IMR-90 (cell line): ENCODE measurements around the gene ALKBH3. TPM values are rescaled to one million over a fixed set of nuclear protein-coding genes. Genes with fewer than 3 reads are reported as not detected.

Source experiments
- ATAC-seq: fragments of 200-7000 bp; cut with Tn5 transposase; 2 replicates; pipeline ENCODE4 v1.9.1; 2020; ENCODE audit warnings: low read depth, mild to moderate bottlenecking, moderate library complexity
- BruUV-seq: library from RNA; stranded (reverse); fragments of 400-500 nt; replicated peaks from 2 replicates; lab custom pipeline; 2021; lab: Mats Ljungman, UMichigan
- CTCF ChIA-PET: fragments of 300-600 bp; formaldehyde crosslinking; extraction: SDS; loops from one replicate; lab custom pipeline; 2021; ENCODE audit warnings: antibody characterized with exemption; lab: Yijun Ruan, JAX
- POLR2A ChIA-PET: fragments of 300-600 bp; sonication (Branson Sonifier 250); formaldehyde crosslinking; loops from one replicate; lab custom pipeline; 2022; ENCODE audit warnings: antibody characterized with exemption; ENCODE audit not compliant: unreplicated experiment; lab: Charles Lee
- DNase-seq: peaks from one replicate; pipeline ENCODE4 v3.0.0; 2013
- H2AFZ ChIP-seq: replicated peaks from 2 replicates; pipeline ENCODE3; 2013; ENCODE audit warnings: low read length, mild to moderate bottlenecking; ENCODE audit not compliant: poor library complexity
- H2AK5ac ChIP-seq: 2 replicates; pipeline ENCODE4 v1.6.1; 2013; ENCODE audit warnings: low read depth, low read length, inconsistent platforms
- H2AK9ac ChIP-seq: replicated peaks from 2 replicates; pipeline ENCODE3; 2013; ENCODE audit warnings: mild to moderate bottlenecking, low read depth, low read length, moderate library complexity; ENCODE audit not compliant: poor library complexity
- H2BK120ac ChIP-seq: 2 replicates; pipeline ENCODE4 v1.6.1; 2013; ENCODE audit warnings: low read depth, low read length, inconsistent platforms
- H2BK15ac ChIP-seq: 3 replicates; pipeline ENCODE4 v1.6.1; 2013; ENCODE audit warnings: low read depth, low read length, inconsistent platforms
- H2BK20ac ChIP-seq: 2 replicates; pipeline ENCODE4 v1.6.1; 2013; ENCODE audit warnings: low read depth, mild to moderate bottlenecking, inconsistent platforms, low read length, moderate library complexity
- H2BK5ac ChIP-seq: 2 replicates; pipeline ENCODE4 v1.6.1; 2013; ENCODE audit warnings: mild to moderate bottlenecking, low read depth, low read length, inconsistent platforms; ENCODE audit not compliant: poor library complexity, severe bottlenecking
- H3K14ac ChIP-seq: replicated peaks from 2 replicates; pipeline ENCODE4 v1.6.1; 2013; ENCODE audit warnings: low read depth, low read length, inconsistent platforms
- H3K18ac ChIP-seq: 2 replicates; pipeline ENCODE4 v1.6.1; 2013; ENCODE audit warnings: low read depth, low read length, control low read depth
- H3K23ac ChIP-seq: 2 replicates; pipeline ENCODE4 v1.6.1; 2013; ENCODE audit warnings: low read depth, low read length, inconsistent platforms
- H3K27ac ChIP-seq: 2 replicates; pipeline ENCODE4 v1.5.1; 2013; ENCODE audit warnings: mild to moderate bottlenecking, control low read depth, low read length; ENCODE audit not compliant: insufficient read depth
- H3K27me3 ChIP-seq: 2 replicates; pipeline ENCODE4 v1.6.1; 2013; ENCODE audit warnings: low read length; ENCODE audit not compliant: control insufficient read depth, insufficient read depth
- H3K36me3 ChIP-seq: 2 replicates; pipeline ENCODE4 v1.6.1; 2013; ENCODE audit warnings: low read length, mixed read lengths; ENCODE audit not compliant: control insufficient read depth, insufficient read depth
- H3K4ac ChIP-seq: 2 replicates; pipeline ENCODE4 v1.6.1; 2013; ENCODE audit warnings: low read depth, low read length, inconsistent platforms
- H3K4me1 ChIP-seq: 2 replicates; pipeline ENCODE4 v1.6.1; 2013; ENCODE audit warnings: low read length, mixed read lengths; ENCODE audit not compliant: control insufficient read depth, insufficient read depth
- H3K4me2 ChIP-seq: 2 replicates; pipeline ENCODE4 v1.6.1; 2013; ENCODE audit warnings: low read depth, mild to moderate bottlenecking, control low read depth, low read length, moderate library complexity
- H3K4me3 ChIP-seq: 2 replicates; pipeline ENCODE4 v1.5.1; 2013; ENCODE audit warnings: low read depth, mild to moderate bottlenecking, control low read depth, low read length, moderate library complexity; ENCODE audit not compliant: insufficient read depth
- H3K56ac ChIP-seq: 2 replicates; pipeline ENCODE4 v1.6.1; 2013; ENCODE audit warnings: low read length, inconsistent platforms; ENCODE audit not compliant: insufficient read depth; ENCODE audit errors: extremely low read depth
- H3K79me1 ChIP-seq, 2 experiments: 2 replicates each; pipeline ENCODE4 v1.6.1; 2013; ENCODE audit warnings: low read length in 2 of 2, inconsistent platforms in 1 of 2, low read depth in 1 of 2
- H3K9ac ChIP-seq: 2 replicates; pipeline ENCODE4 v1.6.1; 2013; ENCODE audit warnings: low read depth, low read length, control low read depth
- H3K9me1 ChIP-seq: 2 replicates; pipeline ENCODE4 v1.6.1; 2013; ENCODE audit warnings: low read length, inconsistent platforms; ENCODE audit not compliant: insufficient read depth
- H3K9me3 ChIP-seq: 2 replicates; pipeline ENCODE4 v1.6.1; 2013; ENCODE audit warnings: low read length; ENCODE audit not compliant: control insufficient read depth, insufficient read depth
- H4K20me1 ChIP-seq: 2 replicates; pipeline ENCODE4 v1.6.1; 2013; ENCODE audit warnings: low read length, inconsistent platforms; ENCODE audit not compliant: insufficient read depth
- H4K5ac ChIP-seq: 2 replicates; pipeline ENCODE4 v1.6.1; 2013; ENCODE audit warnings: mild to moderate bottlenecking, low read depth, low read length, control low read depth
- H4K8ac ChIP-seq, 2 experiments: 2 replicates each; pipeline ENCODE4 v1.6.1; 2013; ENCODE audit warnings: low read depth in 2 of 2, low read length in 2 of 2, control low read depth in 1 of 2, inconsistent platforms in 1 of 2
- H4K91ac ChIP-seq: 2 replicates; pipeline ENCODE4 v1.6.1; 2013; ENCODE audit warnings: low read depth, low read length, inconsistent platforms; ENCODE audit not compliant: insufficient read depth
- BHLHE40 ChIP-seq: fragments of 150-350 bp; IDR thresholded peaks from 2 replicates; pipeline ENCODE4 v1.6.1; 2016; ENCODE audit warnings: mild to moderate bottlenecking, low read depth, low read length
- CEBPB ChIP-seq: IDR thresholded peaks from 2 replicates; pipeline ENCODE4 v1.6.1; 2012; ENCODE audit warnings: low read depth, low read length, improper control_type of control experiment
- FOS ChIP-seq: fragments of 150-350 bp; IDR thresholded peaks from 2 replicates; pipeline ENCODE4 v1.6.1; 2016; ENCODE audit warnings: low read depth, low read length
- NFE2L2 ChIP-seq: fragments of 150-350 bp; IDR thresholded peaks from 2 replicates; pipeline ENCODE4 v1.6.1; 2016; ENCODE audit warnings: low read depth, mild to moderate bottlenecking, low read length
- RFX5 ChIP-seq: IDR thresholded peaks from 2 replicates; pipeline ENCODE4 v1.8.0; 2012; ENCODE audit warnings: low read depth, mild to moderate bottlenecking, low read length, moderate library complexity
- WGBS, 2 experiments: methylation state at CpG; one replicate each; pipeline versions ENCODE4 v1.1.5 to v1.1.7; 2013; ENCODE audit warnings: missing lambda C conversion rate in 2 of 2; ENCODE audit not compliant: insufficient read length in 1 of 2; ENCODE audit errors: extremely low coverage in 2 of 2; 5-methylcytosine and 5-hydroxymethylcytosine counted together
- dilution Hi-C: fragments of 300-500 bp; cut with HindIII; formaldehyde crosslinking; loops from one replicate; pipeline ENCODE4 v1.14.3; 2018; ENCODE audit warnings: low sequenced_read_pairs; ENCODE audit not compliant: unreplicated experiment
- in situ Hi-C: fragments of 300-500 bp; cut with MboI; formaldehyde crosslinking; loops from 3 replicates; pipeline ENCODE4 v1.14.3; 2019; ENCODE audit warnings: low sequenced_read_pairs, inconsistent platforms, mixed read lengths
- intact Hi-C: fragments of 100-400 bp; cut with micrococcal nuclease; formaldehyde crosslinking; loops from 2 replicates; pipeline ENCODE4 v1.10.0; 2022
- polyA plus RNA-seq, 3 experiments: library from polyadenylated mRNA; depleted of rRNA; stranded (reverse); fragments of >200 nt; gene quantifications; 2 replicates each; pipeline ENCODE4 v1.2.3, GENCODE V29; 2012; ENCODE audit warnings: low replicate concordance in 1 of 3
- total RNA-seq: library from RNA; depleted of rRNA; stranded (reverse); fragments of >200 nt; gene quantifications from 2 replicates; pipeline ENCODE4 v1.2.3, GENCODE V29; 2012

Gene ALKBH3
- total and polyA plus RNA-seq, 2 of the 4 experiments (the other 2 are of a cell fraction): 27.7 to 62.9 TPM

- no peak overlapping the region for H2BK5ac ChIP-seq
- no peak overlapping the region for H2AK5ac ChIP-seq
- no peak overlapping the region for H2AK9ac ChIP-seq
- WGBS, 2 experiments: no CpG with 5 or more reads among the region's 5 CpGs
- H4K5ac ChIP-seq: no peak overlapping the region
- intact Hi-C loops: no loop called here
- no peak overlapping the region for H3K4ac ChIP-seq
- no peak overlapping the region for H4K8ac ChIP-seq
- TF ChIP-seq CEBPB: peak; percentile 97
- TF ChIP-seq FOS: 0 out of 2 replicates have a peak, but pooled peaks have one; percentile 17
- no peak for TF ChIP-seq BHLHE40
- no peak for TF ChIP-seq NFE2L2
- no peak for TF ChIP-seq RFX5
- no peaks in the 10 kb centered on the region for H4K20me1 ChIP-seq
- no peak overlapping the region for H2BK15ac ChIP-seq
- CTCF ChIA-PET: interaction anchor here (1.1 kb wide), 1 partner anchor 17 kb away, joined by 3 read pairs; no protein-coding TSS in a partner anchor
- H2AFZ ChIP-seq: no peak overlapping the region
- H3K4me1 ChIP-seq: peaks cover 11% of the 10 kb centered on the region
- no peak overlapping the region for H2BK20ac ChIP-seq
- dilution Hi-C loops: no loop called here
- H3K9me3 ChIP-seq: no peaks in the 10 kb centered on the region
- H3K18ac ChIP-seq: no peak overlapping the region
- DNase-seq (peak; percentile 80), ATAC-seq (peak; percentile 59)
- no peak overlapping the region for H3K27ac ChIP-seq
- POLR2A ChIA-PET: no interaction called here
- in situ Hi-C loops: no loop called here
- no peaks in the 10 kb centered on the region for H3K79me1 ChIP-seq
- peaks cover 14% of the 10 kb centered on the region for H3K27me3 ChIP-seq
- H2BK120ac ChIP-seq: no peak overlapping the region
- no peak overlapping the region for H3K9ac ChIP-seq
- H3K4me2 ChIP-seq: peak overlapping the region; percentile 49; the same call in 1 of the 2 replicates
- peaks cover 5% of the 10 kb centered on the region; the same call in 1 of the 2 replicates for H3K9me1 ChIP-seq
- no TSS peak for BruUV-seq
- H3K4me3 ChIP-seq: no peak overlapping the region
- no peaks in the 10 kb centered on the region for H3K36me3 ChIP-seq
- no peak overlapping the region for H3K23ac ChIP-seq
- no peak overlapping the region for H3K14ac ChIP-seq
- no peak overlapping the region for H3K56ac ChIP-seq
- H4K91ac ChIP-seq: no peak overlapping the region
Measured at GRCh38 chr11:43868852-43869567, 11.6 kb upstream of the ALKBH3 start.
